NCI-H69 (cell line): ENCODE data around the gene BACE1-AS.
"Not testable (repeated sequence)": the region's sequence is repeated elsewhere in the genome, so short reads cannot be mapped to it uniquely, and the experiment has no call there.

Source experiments
- DNase-seq: peaks from one replicate; lab custom pipeline; 2025; lab: John Stamatoyannopoulos, UW

Gene BACE1-AS

DNA sequence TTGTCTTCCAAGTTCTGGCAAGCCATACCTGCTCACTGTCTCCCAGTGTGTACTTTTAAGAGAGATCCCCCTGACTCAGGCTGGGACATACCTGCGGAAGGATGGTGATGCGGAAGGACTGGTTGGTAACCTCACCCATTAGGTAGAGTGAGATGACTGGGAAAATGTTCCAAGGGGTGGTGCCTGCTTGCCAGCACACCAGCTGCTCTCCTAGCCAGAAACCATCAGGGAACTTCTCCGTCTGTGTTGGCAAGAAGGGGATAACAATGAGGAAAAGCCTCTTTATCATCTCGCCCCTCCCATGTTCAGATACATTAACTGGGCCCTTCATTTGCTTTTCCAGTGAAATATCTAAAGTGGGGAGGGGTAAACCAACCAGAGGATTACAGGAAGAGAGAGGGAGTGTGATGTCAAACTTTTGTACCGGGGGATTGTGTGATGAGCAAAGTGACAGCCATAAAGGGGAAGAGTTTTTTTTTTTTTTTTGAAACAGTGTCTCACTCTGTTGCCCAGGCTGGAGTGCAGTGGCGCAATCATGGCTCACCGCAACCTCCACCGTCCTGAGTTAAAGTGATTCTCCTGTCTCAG, at the start of gene BACE1-AS:
BACE1-AS (plus strand) TSS at position 538 of the 588 bp plus-strand sequence.
- DNase-seq = no peak

DNA sequence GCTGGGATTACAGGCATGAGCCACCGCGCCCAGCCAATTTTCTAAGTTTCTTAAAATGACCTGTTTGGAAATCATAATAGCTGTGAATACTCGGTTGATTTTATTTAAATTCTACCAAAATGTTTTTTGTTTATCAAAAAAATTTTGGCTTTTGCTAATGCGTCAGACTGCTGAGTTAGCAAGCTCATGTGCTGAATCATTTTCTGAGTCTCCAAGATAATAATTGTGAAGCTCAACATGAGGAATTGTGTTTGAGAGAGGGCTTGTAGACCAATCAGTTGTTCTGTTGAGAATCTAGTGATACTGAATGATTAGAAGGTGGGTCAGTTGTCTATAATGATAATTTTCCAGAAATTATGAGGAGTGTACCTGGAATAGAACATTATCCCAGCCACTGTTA, 42.8 kb upstream of the BACE1-AS start:
- DNase-seq = no peak

DNA sequence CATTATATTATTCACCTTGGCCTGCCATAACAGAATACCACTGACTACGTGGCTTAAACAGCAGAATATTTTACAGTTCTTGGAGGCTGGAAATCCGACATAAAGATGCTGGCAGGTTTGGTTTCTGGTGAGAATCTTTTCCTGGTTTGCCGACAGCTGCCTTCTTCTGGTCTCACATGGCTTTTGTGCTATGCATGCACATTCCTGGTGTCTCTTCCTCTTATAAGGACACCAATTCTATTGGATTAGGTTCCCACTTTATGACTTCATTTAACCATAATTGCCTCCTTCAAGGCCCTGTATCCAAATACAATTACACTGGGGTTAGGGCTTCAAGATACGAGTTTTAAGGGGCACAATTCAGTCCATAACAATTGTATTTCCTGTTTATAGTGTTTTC, 41.6 kb upstream of the BACE1-AS start:
- DNase-seq = no peak

DNA sequence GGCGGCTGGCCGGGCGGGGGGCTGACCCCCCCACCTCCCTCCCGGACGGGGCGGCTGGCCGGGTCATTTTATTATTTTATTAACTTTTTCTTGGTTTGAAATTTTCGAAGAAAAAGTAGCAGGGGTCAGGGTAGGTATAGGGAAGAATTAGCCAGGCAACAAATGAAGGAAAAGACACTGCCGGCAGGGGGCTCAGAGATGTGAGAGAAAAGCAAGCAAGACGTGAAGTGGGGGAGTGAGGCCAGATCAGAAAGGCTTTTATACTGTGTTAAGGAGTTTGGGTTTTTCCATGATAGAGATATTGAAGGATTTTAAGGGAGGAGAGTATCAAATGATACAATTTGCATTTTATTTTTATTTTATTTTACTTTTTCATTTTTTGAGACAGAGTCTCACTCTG, 39.6 kb upstream of the BACE1-AS start:
- DNase-seq = no peak

DNA sequence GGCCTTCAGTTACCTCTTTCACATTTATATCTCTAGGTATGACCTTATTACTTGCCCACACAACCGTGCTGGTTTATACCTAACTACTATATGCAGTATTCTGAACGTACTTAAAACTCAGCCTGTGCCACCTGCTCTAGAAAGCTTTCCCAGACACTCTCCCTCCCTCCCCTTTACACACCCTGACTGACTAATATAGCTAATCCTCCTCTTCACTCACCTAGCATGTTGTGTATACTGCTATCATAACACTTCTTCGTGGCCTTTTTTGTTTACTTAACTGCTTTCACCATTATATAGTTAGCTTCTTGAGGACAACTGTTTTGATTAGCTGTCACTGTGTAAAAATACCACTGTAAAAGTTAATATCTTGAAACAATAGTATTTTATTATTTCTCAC, 35.2 kb upstream of the BACE1-AS start:
- DNase-seq = no peak

DNA sequence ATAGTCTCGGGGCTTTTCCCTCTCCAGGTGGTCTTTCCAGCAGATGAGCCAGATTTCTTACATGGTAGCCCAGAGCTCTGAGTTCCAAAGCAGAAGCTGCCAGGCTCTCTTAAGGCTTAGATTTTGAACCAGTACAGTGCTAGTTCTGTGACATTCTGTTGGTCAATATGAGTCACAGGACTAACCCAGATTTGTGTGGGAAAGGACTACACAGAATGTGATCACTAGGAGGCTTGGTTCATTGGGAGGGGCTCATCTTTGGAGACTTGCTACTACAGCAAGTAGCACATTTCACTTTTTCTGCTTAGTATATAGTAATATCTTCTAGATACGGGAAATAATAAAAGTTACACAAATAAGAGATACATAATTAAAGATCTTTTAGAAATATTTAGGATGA, 34.6 kb upstream of the BACE1-AS start:
- no peak for DNase-seq

DNA sequence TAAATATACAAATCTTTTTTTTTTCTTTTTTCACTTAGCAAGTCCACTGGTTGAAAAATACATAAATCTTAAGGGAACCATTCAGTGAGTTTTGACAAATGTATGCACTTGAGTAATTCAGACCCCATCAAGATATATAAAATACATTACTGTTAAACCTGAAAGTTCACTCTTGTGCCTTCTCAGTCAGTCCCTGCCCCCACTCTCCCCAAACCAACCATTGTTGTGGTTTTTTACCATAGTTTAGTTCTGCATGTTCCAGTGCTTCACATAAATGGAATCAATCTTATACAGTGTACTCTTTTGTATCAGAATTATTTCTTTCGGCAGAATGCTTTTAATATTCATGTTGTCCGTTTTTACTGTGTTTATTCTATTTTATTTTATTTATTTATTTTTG, 32.6 kb upstream of the BACE1-AS start:
- DNase-seq = no peak

DNA sequence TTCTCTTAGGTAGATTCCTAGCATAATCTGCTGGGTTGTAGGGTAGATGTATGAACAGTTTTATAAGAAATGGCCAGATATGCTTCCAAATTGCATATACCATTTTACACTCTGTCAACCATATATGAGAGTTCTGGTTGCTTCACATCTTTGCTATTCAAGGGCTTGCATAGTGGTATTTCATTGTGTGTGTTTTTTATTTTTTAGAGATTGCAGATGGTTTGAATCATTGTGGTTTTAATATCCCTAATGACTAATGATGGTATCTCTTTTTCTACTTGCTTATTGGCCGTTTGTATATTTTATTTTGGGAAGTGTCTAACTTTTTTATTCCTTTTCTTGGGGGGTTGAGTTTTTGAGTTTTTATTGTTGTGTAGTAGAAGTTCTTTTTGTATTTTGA, 31.7 kb upstream of the BACE1-AS start:
- no peak for DNase-seq

DNA sequence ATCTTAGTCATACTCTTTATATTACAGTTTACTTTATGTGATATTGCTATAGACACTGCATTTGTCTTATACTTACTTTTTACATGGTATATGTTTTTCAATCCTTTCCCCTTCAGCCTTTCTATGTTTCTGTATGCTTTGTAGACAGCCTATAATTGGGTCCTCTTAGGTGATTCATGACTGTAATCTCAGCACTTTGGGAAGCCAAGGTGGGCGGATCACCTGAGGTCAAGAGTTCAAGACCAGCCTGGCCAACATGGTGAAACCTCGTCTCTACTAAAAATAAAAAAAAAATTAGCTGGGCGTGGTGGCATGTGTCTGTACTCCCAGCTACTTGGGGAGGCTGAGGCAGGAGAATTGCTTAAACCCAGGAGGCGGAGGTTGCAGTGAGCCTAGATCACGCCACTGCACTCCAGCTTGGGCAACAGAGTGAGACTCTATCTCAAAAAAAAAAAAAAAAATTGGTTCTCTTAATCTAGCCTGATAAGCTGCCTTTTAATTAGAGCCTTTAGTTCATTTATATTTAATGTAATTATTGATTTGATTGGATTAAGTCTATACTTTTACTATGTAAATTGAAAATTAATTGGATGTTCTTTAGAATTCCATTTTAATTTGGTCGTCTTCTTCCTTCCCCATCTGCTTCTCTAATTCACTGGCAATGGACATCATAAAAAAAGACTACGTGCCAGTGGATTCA, 26.4 kb upstream of the BACE1-AS start:
- DNase-seq = not testable (repeated sequence)

DNA sequence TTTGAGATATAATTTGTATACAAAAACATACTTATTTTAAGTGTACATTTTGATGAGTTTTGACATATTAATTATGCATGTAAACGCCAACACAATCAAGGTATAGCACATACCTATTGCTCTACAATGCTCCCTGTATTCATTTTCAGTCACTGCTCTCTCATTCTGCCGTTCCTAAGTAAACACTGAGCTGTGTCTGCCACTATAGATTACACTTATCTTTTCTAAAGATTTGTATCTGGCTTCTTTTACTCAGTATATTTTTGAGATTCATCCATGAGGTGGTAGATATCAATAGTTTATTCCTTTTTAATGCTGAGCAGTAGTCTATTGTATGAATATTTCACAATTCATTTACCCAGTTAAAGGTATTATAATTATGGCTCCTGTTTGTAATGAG, 25.4 kb upstream of the BACE1-AS start:
- DNase-seq = no peak

DNA sequence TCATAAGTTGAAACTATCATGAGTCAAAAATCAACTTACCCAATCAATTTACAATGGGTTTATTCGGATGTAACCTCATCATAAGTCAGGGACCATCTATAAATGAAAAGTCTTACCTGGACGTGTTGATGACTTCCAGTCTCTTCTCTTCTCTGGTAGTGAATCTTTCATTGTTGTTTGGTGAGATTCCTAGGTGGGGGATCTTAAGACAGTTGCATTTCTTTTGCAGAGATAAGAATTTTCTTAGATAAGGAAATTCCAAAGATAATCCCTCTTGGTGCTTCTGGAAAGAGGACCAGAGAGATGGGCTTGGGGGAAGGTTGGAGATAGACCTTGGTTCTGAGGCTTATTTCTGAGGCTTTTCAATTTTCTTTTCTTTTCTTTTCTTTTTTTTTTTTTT, 21.3 kb upstream of the BACE1-AS start:
- DNase-seq = no peak

DNA sequence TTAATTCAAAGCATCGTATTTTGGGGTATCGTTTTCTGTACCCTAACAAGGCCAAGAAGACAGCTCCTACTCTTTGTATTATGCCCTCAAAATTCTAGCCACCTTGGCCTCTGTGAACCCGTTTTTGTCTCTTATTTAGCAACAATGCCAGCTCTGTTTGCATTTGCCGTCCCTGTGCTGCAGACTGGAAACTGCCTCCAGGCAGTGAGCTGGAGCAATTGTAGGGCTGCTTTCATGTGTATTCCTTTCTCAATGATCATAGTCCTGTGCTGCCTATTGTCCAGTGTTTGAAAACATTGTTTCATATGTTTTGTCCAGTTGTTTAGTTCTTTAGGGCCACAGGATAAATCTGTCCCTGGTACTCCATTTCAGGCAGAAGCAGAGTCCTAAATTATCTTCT, 19.9 kb upstream of the BACE1-AS start:
- peak; percentile 62 for DNase-seq

DNA sequence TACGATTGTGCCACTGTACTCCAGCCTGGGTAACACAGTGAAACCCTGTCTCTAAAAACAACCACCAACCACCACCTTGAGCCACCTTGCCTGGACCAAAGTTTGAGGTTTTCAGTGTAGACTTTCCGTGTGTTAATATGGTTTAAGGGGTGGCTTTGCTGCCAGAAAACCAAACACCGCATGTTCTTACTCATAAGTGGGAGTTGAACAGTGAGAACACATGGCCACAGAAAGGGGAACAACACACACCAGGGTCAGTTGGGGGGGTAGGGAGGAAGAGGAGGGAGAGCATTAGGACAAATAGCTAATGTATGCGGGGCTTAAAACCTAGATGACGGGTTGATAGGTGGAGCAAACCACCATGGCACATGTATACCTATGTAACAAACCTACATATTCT, 19.0 kb upstream of the BACE1-AS start:
- not testable (repeated sequence) for DNase-seq

DNA sequence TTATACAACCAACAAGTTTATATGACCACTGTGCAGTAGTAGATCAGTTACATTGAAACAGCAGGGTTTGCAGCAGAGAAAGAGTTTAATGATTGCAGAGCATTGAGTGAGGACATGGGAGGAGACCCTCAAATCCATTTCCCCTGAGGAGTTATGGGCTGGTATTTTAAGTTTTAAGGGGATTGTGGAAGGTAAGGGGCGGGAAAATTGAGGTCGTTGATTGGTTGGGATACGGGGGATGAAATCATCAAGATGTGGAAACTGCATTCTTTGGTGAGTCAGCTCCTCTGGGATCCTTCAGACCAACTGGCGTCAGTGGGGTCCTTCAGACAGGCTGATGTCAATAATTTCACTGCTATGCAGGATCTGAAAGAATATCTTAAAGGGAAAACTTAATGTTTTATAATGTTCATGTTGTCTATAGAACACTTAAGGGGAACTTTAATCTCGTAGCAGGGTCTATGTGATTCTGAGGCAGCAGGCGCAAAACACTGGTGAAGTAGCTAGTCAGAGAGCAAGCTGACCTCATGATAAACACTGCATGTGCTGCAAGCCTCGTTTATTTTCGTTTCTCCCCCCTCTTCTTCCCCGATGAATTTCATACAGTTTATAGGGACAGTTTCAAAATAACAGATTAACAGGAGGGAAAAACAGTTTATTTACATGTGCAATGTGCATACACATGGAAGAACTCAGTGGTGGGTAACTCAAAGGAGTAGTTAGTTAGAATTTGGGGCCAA, 17.4 kb upstream of the BACE1-AS start:
- no peak for DNase-seq

DNA sequence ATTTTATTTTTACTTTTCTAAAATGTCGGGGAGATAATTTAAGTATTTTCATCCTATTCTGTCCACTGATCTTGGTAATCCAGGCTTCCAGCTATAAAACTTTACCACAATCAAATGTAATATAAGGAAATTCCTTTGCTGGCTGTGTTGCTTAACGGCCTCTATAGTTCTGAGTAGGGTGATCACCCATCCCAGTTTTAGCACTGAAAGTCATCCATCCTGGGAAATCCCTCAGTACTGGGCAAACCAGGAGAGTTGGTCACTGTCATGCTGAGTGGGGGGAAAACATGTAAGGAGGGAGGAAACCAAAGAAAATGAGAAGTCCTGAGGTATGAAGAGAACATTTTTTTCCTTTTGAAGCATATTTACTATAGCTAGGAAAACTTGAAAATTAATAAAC, 12.8 kb upstream of the BACE1-AS start:
- no peak for DNase-seq

DNA sequence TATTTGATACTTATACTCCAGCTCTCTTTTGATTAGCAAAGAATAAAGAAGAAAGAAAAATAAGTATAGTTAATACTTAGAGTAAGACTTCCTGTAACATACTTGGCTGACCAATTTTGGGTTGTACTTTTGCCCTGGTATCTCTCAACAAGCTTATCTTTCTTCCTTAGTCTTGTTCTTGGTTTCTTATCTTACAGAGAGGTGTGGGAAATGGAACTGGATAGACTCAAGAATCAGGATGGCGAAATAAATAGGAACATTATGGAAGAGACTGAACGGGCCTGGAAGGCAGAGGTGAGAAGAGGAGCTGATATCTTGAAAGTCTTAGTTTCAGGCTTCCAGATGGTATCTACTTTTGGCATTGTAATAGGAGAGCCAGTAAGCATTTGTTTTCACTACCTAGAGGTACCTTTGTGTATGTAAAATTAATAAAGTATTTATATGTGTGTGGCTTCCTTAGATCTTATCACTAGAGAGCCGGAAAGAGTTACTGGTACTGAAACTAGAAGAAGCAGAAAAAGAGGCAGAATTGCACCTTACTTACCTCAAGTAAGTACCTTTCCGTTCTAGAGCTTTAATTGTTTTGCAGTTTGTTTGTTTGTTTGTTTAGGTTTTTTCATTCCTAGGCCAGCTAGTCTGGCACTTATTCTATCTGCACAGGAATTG, 11.3 kb upstream of the BACE1-AS start:
- no peak for DNase-seq

DNA sequence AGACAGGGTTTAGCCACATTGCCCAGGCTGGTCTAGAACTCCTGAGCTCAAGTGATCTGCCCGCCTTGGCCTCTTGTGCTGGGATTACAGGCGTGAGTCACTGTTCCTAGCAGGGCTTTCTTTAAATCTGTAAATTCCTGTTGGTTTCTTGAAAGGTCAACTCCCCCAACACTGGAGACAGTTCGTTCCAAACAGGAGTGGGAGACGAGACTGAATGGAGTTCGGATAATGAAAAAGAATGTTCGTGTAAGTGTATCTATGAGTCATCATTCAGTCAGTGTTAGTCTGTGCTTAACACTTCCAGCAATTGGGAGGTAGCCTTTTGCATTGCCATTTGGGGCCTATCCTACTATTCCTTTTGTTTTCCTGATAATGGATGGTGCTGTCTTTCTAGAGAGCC, 10.0 kb upstream of the BACE1-AS start:
- no peak for DNase-seq

DNA sequence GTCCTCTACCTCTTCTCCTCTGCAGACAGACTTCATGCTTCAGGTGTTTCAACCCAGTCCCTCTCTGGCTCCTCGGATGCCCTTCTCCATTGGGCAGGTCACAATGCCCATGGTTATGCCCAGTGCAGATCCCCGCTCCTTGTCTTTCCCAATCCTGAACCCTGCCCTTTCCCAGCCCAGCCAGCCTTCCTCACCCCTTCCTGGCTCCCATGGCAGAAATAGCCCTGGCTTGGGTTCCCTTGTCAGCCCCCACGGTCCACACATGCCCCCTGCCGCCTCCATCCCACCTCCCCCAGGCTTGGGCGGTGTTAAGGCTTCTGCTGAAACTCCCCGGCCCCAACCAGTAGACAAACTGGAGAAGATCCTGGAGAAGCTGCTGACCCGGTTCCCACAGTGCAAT, 9.3 kb upstream of the BACE1-AS start:
- DNase-seq = no peak

DNA sequence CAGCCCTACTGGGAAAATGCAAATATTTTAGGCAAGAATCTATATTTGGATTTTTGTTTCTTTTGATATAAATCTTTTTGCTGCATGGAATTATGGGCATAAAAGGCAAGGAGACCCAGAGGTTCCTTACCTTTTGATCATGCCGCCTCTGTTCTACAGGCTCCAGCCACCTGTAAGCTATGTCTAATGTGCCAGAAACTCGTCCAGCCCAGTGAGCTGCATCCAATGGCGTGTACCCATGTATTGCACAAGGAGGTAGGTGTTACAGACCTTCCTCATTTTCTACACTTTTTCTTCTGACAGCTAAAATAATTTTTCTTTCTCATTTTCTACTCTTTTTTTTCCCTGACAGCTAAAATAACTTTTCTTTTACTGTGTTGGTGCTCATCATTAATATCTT, 8.2 kb upstream of the BACE1-AS start:
- DNase-seq = no peak

DNA sequence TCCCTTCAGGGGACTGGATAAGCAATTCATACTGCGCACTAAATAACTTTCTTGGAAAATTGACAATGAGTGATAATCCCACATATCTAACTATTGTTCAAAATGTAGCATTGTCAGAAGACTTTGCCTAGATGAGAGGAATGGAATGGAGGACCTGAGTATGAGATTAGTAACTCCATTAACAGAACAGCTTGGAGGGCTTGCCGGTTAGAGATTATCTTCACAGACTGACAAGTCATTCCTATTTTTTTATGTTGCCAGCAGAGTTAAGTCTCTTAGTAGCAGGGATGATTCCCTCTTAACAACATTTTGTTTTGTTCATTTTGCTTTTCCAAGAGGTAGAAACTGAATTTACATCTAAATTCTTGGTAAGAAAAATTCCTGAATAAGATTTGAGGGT, 7.1 kb upstream of the BACE1-AS start:
- DNase-seq = no peak

DNA sequence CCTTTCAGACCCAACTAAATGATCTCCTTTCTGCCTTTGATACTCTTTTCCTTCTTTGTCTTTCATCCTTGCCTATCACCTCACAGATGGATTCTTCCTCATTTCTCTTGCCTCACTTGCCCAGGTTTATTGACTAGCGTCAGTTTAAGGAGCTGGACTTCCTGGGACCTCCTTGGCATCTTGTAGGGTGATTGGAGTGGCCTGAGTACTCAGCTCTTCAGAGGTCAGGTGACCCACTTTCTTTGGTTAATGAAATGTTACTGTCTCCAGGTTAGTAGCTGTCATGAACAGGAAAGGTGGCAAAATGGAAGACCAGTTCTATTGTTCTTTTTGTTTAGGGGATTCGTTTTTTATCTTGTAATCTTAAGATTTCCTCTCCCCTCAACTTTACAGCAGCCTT, 4.6 kb upstream of the BACE1-AS start:
- DNase-seq = no peak

DNA sequence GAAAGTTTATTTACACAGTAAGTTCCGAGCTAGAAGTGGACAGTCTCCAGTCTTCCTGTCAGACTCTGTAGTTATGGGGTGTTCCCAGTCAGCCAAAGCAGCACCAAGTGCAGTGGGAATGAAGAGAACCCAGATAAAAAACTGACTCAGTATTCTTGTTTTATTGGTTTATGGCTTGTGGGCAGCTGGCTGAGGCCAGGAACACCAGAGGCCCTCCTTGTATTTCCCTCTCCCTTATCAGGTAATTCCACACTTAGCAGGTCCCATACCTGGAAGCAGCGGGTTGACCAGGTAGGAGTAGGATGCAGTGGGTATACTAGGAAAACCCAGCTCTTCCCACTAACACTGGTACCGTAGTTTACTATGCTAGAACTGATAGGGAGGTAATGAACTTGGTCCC, 3.5 kb upstream of the BACE1-AS start:
- no peak for DNase-seq

DNA sequence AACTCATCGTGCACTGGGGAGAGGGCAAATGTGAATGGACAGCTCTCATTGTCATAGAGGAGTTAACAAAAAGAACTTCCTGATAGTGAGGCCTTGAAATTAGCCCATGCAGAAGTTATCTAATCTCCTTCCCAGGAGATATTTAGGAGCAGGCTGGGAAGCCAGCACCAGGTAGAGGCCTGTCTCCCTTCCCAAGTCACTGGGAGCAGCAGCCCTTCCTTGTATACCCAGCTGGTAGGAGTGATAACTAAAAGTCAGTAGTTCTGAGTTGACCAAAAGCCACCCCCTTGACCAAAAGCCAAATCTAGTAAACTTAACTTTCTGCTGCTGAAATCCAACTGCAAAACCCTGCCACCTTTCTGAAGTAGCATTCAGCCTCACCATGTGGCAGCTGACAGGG, 1.4 kb upstream of the BACE1-AS start:
- no peak for DNase-seq
